Activated CD4-positive, alpha-beta T cell treated with anti-CD3 and anti-CD28 coated beads, Interleukin-2, amount 50 U/mL, for 24 hours (primary cell): ENCODE measurements around the gene ARID1B.

Experiments
- DNase-seq, 2 donors: peaks; one replicate each; pipeline ENCODE4 v3.0.0-alpha.2; 2020; ENCODE audit warnings: low read depth in 1 of 2, low spot score in 1 of 2

Gene ARID1B

GRCh38 chr6:157045831-157046454 lies 268.8 kb downstream of the ARID1B start:
- no peak for DNase-seq

GRCh38 chr6:157046776-157047175 lies 269.6 kb downstream of the ARID1B start:
- no peak for DNase-seq

GRCh38 chr6:157047328-157047727 lies 270.1 kb downstream of the ARID1B start:
- no peak for DNase-seq

- DNase-seq, result no peak
Measured at GRCh38 chr6:157047951-157048350, 270.8 kb downstream of the ARID1B start.

GRCh38 chr6:157049133-157049532 lies 272.0 kb downstream of the ARID1B start:
- no peak for DNase-seq

- no peak for DNase-seq
Measured at GRCh38 chr6:157050537-157051265, 273.5 kb downstream of the ARID1B start.

- DNase-seq, result peak in 1 of 2 donors; percentile 33
Measured at GRCh38 chr6:157054531-157054979, 277.4 kb downstream of the ARID1B start.

- no peak for DNase-seq
Measured at GRCh38 chr6:157055863-157056262, 278.7 kb downstream of the ARID1B start.

GRCh38 chr6:157056275-157056674 lies 279.1 kb downstream of the ARID1B start:
- DNase-seq, result peak in 1 of 2 donors; percentile 39

- no peak for DNase-seq
Measured at GRCh38 chr6:157058574-157058973, 281.4 kb downstream of the ARID1B start.

- DNase-seq, result no peak
Measured at GRCh38 chr6:157059781-157060180, 282.6 kb downstream of the ARID1B start.

- DNase-seq, result no peak
Measured at GRCh38 chr6:157060440-157060952, 283.3 kb downstream of the ARID1B start.

GRCh38 chr6:157061770-157062594 lies 284.8 kb downstream of the ARID1B start:
- DNase-seq, result no peak

- DNase-seq, result no peak
Measured at GRCh38 chr6:157063176-157063905, 286.2 kb downstream of the ARID1B start.

- no peak for DNase-seq
Measured at GRCh38 chr6:157063923-157064322, 286.7 kb downstream of the ARID1B start.

- DNase-seq, result no peak
Measured at GRCh38 chr6:157064502-157064901, 287.3 kb downstream of the ARID1B start.

- DNase-seq, result no peak
Measured at GRCh38 chr6:157065366-157065765, 288.2 kb downstream of the ARID1B start.

GRCh38 chr6:157066781-157067491 lies 289.8 kb downstream of the ARID1B start:
- no peak for DNase-seq

GRCh38 chr6:157067507-157067906 lies 290.3 kb downstream of the ARID1B start:
- no peak for DNase-seq

GRCh38 chr6:157068691-157069324 lies 291.6 kb downstream of the ARID1B start:
- DNase-seq, result no peak
